Esophagus muscularis mucosa (tissue), 3 donors: Measurements from ENCODE around the gene ADCY5.

ENCODE experiments used
- POLR2A ChIP-seq: fragments of 450-650 bp; IDR thresholded peaks from one replicate; pipeline ENCODE4 v1.6.1; 2017; ENCODE audit warnings: antibody characterized with exemption, moderate library complexity, mild to moderate bottlenecking, low read depth
- POLR2AphosphoS5 ChIP-seq, 2 donors: sonication (generic); formaldehyde crosslinking; IDR thresholded peaks; one replicate each; pipeline ENCODE4 v1.6.1; 2017; ENCODE audit warnings: antibody characterized with exemption in 2 of 2
- TF ChIP-seq, protein P1 (sequence below), 3 experiments: fragments of 200-600 bp in 2 of 3; fragments of 450-650 bp in 1 of 3; sonication (generic) in 2 of 3; IDR thresholded peaks; one replicate each; pipeline ENCODE4 v1.5.1; 2017 to 2019; ENCODE audit warnings: antibody characterized with exemption in 3 of 3, mild to moderate bottlenecking in 2 of 3, moderate library complexity in 1 of 3

- TF ChIP-seq, protein P1, sequence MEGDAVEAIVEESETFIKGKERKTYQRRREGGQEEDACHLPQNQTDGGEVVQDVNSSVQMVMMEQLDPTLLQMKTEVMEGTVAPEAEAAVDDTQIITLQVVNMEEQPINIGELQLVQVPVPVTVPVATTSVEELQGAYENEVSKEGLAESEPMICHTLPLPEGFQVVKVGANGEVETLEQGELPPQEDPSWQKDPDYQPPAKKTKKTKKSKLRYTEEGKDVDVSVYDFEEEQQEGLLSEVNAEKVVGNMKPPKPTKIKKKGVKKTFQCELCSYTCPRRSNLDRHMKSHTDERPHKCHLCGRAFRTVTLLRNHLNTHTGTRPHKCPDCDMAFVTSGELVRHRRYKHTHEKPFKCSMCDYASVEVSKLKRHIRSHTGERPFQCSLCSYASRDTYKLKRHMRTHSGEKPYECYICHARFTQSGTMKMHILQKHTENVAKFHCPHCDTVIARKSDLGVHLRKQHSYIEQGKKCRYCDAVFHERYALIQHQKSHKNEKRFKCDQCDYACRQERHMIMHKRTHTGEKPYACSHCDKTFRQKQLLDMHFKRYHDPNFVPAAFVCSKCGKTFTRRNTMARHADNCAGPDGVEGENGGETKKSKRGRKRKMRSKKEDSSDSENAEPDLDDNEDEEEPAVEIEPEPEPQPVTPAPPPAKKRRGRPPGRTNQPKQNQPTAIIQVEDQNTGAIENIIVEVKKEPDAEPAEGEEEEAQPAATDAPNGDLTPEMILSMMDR (IDR thresholded peaks at IDR 0.05) = no peak
- TF ChIP-seq POLR2A (no peak), POLR2AphosphoS5 (IDR thresholded peaks at IDR 0.05) (peak; percentile 68 to 70)
Measured at GRCh38 chr3:123370819-123371218, 78.1 kb downstream of the ADCY5 start.
